ENCODE results near the gene TCIRG1.
A peak's percentile ranks its signal among the peaks of the same experiment; 100 is the strongest.

Gene TCIRG1

DNA sequence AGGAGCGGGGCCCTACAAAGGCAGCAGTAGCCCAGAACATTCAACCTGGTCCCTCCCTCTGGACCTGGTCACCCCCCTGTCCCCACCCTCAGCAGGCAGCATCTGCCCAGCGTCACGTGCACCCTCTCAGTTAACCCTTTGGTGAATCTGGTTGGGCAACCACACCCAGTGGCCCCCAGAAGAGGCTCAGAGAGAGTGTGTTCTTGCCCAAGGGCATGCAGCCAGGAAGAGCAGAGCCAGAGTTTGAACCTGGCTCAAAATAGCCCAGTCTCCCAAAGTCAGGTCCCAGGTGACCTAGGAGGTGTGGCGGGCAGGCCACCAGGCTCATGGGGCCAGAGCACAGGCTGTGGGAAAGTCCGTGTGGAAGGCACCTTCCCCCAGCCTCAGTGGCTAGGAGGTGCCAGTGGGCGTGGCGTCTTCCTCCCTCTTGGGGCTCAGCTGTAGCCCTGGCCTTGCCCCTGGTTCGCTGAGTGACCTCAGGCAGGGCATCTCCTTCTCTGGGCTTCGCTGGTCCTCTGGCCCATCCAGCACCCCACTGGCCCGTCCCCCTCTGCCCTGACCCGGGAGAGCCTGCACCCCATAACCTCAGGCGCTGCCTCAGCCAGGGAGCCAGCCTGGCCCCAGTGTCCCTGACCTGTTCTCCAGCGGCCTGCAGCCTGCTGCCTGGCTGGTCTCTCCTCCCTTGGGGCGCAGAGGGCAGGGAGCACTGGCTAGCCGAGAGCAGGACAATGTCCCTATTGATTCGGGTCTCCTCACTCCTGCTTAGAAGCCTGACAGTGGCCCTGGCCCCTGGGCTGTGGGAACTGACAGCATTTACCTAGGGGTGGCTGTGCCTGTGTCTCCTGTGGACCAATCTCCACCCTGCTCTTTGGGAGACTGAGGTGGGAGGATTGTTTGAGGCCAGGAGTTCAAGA lies 21.7 kb upstream of the TCIRG1 start:
- DNase-seq: no peak

DNA sequence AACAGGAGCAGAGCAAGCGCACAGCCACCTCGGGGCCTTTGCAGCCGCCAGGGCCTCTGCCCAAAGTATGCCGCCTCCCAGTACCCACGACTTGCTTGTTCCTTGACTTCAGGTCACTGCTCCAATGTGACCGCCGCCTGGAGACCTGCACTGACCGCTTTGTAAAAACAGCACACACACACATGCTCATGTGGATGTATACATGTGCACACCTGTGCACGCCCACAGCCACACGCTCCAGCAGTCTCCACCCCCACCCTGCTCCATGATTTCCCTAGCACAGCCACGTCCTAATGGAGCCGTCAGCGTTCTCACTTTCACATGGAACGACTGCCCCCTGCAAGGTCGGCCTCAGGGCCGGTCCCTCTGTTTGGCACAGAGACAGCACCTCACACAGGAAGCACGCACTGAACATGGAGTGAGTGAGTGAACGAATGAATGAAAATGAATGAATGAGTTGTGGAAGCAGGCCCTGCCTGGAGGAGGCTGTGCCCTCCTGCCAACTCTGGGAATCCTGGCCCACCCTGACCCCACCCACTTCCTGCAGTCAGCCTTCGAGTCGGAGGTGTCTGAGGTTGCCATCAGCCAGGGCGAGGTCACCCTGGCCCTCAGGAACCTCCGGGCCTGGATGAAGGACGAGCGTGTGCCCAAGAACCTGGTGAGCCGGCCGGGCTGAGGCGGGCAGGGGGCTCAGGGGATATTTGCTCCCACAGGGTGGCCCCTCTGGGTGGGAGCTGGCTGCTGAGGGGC lies 20.7 kb upstream of the TCIRG1 start:
- DNase-seq: no peak

DNA sequence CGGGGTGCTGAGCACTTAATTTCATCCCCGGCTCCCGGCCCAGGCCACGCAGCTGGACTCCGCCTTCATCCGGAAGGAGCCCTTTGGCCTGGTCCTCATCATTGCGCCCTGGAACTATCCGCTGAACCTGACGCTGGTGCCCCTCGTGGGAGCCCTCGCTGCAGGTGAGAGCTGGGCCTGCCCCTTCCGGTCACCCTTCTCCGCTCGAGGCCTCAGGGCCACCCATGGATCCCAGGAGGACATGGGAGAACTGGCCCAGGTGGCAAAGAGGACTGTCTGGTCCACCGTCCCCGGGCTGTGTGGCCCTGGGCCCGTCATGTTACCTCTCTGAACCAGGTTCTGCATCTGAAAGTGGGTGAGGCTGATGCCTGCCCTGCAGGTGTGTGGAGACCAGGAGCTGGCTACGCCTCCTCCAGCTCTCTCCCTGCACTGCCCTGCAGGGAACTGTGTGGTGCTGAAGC lies 20.1 kb upstream of the TCIRG1 start:
- DNase-seq: no peak

DNA sequence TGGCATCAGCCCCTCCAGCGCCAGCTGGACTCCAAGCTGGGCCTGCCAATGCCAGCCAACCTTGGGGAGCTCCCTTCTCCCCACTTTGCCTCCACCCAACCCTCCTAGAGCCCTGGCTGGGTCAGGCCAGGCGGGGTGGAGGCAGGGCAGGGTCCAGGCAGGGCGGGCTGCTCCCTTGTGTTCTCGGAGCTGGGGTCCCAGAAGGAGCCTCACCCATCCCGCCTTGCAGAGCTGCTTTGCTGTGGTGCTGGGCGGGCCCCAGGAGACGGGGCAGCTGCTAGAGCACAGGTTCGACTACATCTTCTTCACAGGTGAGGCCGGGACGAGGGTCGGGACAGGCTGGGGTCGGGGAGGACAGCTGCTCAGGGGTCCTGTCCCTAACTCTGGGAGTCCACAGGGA lies 19.3 kb upstream of the TCIRG1 start:
- DNase-seq: no peak

DNA sequence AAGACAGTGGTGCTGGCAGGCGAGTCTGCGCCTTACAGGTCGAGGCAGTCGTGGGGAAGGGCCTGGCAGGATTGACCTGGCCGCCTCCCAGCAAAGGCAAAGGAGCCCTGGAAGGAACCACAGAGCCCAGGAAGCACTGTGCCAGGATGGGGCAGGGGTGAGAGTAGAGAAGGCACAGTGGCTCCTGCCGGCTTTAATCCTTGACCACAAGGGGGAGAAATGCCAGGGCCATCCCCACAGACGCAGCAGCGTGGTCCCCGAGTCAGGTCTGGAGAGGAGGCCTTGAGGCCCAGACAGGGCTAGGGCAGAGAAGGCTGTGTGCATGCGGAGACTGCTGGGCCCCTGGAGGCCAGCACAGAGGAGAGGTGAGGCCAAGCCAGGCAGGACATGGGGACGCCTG lies 18.2 kb upstream of the TCIRG1 start:
- DNase-seq: no peak

DNA sequence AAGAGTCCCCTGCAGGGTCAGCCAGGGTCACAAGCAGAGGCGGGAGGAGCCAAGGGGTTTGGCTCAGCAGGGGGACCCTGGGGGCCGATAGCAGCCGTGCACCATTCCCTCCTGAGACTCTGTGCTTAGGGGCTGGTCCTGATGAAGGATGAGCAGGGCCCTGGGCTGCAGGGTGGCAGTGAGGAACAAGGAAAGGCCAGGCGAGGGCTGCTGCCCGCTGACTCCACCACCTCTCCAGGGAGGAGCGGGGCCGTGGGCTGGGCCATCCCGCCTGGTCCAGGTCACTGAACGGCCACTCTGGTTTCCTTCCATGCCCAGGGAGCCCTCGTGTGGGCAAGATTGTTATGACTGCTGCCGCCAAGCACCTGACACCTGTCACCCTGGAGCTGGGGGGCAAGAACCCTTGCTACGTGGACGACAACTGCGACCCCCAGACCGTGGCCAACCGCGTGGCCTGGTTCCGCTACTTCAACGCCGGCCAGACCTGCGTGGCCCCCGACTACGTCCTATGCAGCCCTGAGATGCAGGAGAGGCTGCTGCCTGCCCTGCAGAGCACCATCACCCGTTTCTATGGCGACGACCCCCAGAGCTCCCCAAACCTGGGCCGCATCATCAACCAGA lies 17.5 kb upstream of the TCIRG1 start:
- no peak for DNase-seq

DNA sequence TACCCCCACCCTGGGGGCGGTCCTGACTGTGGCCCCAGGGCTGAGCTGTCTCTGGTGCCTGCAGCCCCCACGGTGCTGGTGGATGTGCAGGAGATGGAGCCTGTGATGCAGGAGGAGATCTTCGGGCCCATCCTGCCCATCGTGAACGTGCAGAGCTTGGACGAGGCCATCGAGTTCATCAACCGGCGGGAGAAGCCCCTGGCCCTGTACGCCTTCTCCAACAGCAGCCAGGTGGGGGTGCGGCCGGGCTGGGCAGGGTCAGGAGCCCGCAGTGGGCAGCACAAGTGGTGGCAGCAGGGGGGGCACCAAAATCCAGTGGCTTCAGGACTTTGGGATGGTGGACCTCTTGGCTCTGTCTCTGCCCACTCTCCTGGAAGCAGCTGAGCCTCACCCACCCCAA lies 16.3 kb upstream of the TCIRG1 start:
- DNase-seq: no peak

DNA sequence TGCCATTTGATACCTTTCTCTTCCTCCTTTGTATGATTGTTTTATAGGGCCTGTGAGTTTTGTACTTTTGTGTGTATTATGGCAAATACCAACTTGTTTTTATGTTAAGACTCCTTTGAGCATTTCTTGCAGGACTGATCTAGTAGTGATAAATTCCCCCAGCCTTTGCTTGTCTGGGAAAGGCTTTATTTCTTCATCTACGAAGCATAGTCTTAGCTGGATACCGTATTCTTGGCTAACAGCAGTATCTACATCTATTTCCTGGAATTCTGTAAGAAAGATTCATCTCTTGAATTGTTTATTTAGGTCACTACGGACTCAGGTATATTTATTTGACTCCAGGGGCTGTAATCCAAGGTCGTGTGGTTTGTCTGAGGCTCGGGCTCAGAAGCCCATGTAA lies 14.3 kb upstream of the TCIRG1 start:
- no peak for DNase-seq

DNA sequence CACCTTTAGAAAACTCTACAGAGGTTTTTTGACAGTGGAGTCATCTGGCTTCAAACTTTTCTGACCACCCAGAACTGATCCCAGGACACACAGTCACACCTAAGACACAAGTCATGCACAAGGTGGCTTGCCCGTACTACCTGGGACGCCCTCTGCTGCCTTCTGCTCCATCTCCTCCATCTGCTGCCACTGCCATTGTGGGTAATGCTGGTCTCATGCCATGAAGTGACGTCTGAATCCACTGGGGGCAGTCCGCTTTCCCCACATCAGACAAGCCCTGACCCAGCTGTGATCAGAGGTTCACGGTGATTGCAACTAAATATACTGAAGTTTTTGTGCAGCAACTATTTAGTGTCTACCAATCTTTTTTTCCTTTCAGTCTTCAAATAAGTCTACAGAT lies 13.8 kb upstream of the TCIRG1 start:
- DNase-seq: no peak

DNA sequence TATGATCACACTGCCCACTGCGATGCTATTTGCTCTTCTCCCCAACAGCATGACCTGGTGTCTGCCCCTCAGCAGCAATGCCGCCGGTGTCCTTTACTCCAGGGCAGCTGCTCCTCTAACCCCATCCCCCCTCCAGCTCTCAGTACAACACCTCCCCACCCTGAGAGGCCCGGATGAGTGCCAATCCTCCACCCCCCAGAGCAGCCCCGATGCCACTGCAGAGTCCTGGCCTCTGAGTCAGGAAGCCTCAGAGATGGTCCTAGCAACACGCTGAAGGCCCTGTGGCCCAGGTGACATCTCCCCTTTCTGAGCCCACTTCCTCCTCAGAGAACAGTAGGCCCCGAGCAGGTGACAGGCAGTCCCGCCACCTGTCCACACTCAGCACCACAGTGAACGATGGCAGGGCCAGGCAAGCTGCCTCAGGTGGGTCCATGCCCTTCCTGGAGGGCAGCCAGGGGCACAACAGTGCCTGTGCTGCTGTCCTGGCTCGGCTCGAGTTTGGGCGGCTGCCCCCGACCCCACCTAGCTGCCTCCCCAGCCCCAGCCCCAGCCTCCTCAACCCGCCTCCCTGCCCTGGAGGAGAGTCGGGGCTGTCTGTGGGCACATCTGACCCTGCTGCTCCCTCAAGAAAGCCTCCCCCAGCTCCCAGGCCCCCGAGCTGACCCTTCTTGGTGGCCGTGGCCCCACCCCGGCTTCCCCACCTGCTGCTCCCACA lies 12.3 kb upstream of the TCIRG1 start:
- no peak for DNase-seq

DNA sequence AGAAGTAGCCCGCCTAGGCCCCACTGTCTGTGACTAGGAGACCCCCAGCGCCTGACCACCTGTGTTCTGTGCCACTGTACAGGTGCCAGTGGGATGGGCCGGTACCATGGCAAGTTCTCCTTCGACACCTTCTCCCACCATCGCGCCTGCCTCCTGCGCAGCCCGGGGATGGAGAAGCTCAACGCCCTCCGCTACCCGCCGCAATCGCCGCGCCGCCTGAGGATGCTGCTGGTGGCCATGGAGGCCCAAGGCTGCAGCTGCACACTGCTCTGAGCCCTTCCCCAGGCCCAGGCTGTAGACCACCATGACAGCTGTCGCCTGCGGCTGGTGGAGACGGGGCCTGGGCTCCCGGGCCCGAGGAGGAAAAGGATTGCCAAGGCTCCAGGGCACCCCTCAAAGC lies 11.2 kb upstream of the TCIRG1 start:
- no peak for DNase-seq

DNA sequence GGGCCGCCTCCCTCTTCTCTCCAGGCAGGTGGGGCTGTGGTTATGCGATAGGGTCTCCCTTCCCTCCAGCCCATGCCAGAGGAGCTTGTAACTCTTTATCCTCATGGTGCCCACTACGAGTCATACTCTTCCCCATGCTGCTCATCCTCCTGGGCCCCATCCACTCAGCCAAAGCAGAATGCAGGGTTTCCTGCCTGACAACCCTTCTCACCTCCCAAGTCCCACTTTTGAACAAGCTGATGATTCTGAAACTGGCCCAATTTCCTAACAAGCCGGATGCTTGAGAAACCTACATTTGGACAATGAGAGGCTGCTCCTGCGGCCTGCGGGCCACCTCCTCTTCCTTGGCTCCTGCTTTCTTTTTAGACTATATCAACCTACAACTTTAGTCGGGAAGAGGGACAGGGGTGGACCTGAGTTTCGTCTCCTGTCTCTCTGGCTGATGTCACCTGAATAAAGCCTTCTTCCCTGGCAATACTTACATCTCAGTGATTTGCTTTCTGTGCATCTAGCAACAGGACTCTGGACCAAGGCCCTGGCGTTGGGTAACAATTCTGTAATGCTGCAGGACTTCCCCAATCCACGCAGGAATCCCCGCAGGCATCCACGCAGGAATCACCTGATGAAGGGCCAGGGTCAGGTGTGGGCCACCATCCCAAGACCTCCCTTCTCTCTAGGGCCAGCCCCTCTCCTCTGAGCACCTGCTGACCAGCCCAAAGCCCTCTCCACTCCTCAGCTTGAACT lies 9.9 kb upstream of the TCIRG1 start:
- no peak for DNase-seq

DNA sequence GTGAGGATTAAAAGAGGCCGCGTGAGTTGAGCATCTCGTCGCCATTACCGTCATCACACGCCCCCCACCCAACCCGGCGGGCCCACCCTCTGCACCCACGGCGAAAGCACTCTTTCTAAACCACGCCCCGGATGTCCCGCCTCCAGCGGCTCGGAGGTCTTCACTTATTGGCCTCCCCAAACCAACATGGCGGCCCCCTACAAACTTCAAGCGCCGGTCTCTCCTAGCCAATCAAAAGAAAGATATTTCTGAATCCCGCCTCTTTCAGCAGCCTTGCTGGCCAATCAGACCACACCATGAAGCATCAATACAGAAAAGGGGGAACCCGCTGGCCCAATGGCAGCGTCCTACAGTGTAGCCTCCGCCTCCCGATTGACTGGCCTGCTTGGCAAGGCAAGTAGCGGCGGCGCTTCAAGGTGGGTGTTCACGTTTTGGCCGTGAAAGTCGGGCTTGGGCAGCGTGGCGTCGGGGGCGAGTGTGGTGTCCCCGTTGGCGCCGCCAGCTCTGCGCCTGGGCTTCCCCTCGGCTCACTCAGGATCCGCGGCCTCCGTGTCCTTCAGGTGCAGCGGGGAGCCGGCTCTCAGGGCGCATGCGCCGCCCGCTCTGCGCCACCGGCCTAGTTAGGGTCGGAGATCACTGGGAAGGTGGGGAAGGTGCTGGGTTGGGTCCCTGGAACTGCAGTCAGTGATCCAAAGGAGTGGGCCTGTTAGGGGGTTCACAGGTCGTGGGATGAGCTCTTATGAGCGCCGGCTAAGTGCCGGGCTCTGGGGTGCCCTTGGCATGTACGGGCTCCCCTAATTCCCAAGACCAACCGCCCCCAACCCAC lies 8.3 kb upstream of the TCIRG1 start, which contains the start of gene NDUFS8:
TSS of gene NDUFS8 (plus strand) at position 364 of the 826 bp plus-strand sequence. CDS start 1,471 bp downstream, outside the sequence.
- peak; percentile 93 for DNase-seq

DNA sequence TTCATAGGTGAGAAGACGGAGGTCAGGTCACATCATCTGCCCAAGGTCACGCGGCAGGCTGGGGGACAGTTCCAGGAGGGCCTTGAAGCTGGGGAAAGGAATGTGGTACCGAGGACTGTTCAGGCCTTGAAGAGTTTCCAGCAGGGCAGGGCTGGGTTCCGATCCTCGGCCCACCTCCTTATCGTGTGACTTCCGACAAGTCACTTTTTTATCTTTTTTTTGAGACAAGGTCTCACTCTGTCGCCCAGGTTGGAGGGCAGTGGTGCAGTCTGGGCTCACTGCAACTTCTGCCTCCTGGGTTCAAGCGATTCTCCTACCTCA lies 7.7 kb upstream of the TCIRG1 start:
- DNase-seq: no peak

DNA sequence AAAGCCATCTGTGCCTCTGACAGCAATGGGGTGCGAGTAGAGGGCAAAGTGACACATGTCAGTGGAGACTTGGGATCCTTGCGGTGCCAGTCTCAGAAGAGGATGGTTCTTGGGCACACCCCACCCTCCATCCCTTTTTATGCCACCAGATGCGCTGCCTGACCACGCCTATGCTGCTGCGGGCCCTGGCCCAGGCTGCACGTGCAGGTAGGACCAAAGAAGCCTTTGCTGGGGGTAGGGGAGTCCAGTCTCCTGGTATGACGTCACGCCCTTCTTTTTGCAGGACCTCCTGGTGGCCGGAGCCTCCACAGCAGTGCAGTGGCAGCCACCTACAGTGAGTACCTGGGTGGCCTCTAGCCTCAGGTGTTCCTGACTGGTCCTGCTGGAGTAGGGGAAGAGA lies 6.8 kb upstream of the TCIRG1 start:
- no peak for DNase-seq

DNA sequence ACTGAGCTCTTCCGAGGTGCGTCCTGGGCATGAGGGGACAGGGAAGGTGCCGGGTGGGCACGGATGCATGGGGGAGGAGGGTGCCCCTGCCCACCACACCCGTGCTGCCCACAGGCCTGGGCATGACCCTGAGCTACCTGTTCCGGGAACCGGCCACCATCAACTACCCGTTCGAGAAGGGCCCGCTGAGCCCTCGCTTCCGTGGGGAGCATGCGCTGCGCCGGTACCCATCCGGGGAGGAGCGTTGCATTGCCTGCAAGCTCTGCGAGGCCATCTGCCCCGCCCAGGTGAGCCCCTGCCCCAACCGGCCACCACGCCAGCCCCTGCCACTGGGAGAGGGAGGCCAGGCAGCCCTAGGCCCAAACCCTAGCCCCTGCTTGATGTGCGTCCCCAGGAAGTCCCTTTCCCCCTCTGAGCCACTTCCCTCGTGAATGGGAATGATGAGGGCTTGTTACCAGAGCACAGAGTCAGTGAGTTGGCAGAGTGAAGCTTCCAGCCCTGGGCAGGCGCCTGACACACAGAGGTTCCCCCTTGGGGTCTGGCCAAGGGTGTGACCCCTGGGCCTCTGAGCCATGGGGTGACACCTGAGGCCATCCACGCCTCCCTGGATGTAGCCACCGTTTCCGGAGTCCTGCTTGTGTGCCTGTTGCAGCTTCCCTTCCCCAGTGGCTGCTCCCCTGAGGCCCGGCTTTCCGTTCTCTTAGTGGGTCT lies 5.7 kb upstream of the TCIRG1 start:
- DNase-seq: no peak

DNA sequence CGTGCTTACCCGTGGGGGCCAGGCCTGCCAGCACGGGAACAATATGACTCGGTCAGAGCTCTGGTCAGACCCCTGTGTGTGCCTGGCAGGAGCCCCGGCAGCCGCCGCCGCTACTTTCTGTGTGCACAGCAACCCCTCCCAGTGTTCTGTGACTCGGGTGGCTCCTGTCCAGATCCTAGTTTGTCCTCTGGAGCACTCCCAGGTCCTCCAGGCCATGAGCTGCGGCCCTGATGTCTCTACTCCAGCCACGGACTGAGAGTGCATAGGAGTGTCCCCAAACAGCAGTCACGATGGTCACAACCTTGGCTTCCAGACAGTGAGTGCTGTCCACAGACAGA lies 5.1 kb upstream of the TCIRG1 start:
- no peak for DNase-seq

DNA sequence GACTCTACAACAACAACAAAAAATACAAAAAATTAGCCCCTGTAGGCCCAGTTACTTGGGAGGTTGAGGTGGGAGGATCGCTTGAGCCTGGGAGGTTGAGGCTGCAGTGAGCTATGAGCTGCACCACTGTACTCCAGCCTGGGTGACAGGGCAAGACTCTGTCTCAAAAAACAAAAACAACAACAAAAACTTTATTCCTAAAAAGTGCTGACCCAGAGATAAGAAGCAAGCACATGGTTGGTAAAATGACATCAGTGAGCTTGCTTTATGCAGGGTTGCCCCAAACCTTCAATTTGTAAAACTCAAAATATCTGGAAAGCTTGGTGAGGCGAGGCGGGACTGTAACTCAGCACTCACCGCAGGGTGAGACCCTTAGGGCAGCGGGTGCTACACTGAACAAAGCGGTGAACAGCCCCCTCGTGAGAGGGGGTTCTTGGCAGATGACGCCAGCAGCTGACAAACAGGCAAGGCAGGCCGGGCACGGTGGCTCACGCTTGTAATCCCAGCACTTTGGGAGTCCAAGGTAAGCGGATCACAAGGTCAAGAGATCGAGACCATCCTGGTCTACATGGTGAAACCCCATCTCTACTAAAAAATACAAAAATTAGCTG lies 3.5 kb upstream of the TCIRG1 start:
- no peak for DNase-seq

DNA sequence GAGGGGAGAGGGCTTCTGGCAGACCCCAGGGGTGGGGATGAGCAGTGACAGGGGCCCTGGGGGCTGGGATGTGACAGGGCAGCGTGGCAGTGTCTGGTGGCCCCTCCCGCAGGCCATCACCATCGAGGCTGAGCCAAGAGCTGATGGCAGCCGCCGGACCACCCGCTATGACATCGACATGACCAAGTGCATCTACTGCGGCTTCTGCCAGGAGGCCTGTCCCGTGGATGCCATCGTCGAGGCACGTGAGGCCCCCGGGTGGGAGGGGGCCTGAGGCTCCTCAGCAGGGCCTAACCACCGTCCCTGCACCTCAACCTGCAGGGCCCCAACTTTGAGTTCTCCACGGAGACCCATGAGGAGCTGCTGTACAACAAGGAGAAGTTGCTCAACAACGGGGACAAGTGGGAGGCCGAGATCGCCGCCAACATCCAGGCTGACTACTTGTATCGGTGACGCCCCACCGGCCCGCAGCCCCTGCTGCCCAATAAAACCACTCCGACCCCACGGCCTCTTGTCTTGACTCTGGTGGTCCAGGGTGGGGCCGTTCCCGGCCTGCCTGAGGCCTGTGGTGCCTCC lies 2.6 kb upstream of the TCIRG1 start:
- no peak for DNase-seq

DNA sequence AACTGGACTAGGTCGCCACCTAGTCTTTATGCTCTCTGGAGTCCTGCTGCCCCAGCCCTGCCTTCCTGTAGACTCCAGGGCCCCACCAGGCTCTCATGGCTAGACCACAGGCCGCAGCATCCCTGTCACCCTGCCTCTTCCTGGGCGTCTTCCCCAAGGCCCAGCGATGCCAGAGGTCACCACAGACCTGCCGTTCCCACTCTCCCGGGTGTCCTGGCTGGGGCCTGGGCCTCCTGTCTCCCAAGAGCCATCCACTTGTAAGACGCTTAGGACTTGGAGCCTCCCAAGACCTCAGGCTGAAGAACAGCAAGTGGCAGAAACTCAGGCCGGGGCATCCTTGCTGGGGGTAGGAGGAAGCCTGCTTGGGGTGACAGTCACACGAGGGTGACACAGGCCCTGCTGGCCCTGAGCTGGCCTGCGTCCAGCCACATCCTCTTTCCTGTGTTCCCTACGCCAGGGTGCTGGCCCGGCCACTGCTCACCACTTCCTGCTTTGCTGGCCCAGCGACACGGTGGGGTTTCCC lies 2.0 kb upstream of the TCIRG1 start:
- DNase-seq: no peak

All from activated CD4-positive, alpha-beta T cell treated with anti-CD3 and anti-CD28 coated beads, Interleukin-2, amount 50 U/mL, for 1 hour (primary cell).